Testis (tissue), 3 donors: ENCODE results near the gene BDKRB2. TPM values are rescaled to one million over a fixed set of nuclear protein-coding genes. Genes with fewer than 3 reads are reported as not detected.

Experiments
- DNase-seq: peaks from one replicate; pipeline ENCODE4 v3.0.0-alpha.2; 2019
- H3K27ac ChIP-seq, 2 donors: fragments of 200-600 bp; sonication (generic); one replicate each; pipeline ENCODE4 v1.5.1; 2019
- H3K27me3 ChIP-seq: fragments of 200-600 bp; sonication (generic); one replicate; pipeline ENCODE4 v1.5.1; 2019
- H3K36me3 ChIP-seq: fragments of 200-600 bp; sonication (generic); one replicate; pipeline ENCODE4 v1.5.1; 2017; ENCODE audit warnings: low read depth; ENCODE audit errors: missing control alignments
- H3K4me1 ChIP-seq: fragments of 200-600 bp; sonication (generic); one replicate; pipeline ENCODE4 v1.5.1; 2019
- H3K4me3 ChIP-seq, 2 donors: fragments of 200-600 bp; sonication (generic); one replicate each; pipeline ENCODE4 v1.5.1; 2017 to 2019
- H3K9me3 ChIP-seq: fragments of 200-600 bp; sonication (generic); one replicate; pipeline ENCODE4 v1.5.1; 2017
- POLR2A ChIP-seq: fragments of 450-650 bp; IDR thresholded peaks from one replicate; pipeline ENCODE4 v1.6.1; 2017; ENCODE audit warnings: antibody characterized with exemption, mild to moderate bottlenecking, moderate library complexity
- WGBS, 2 donors: methylation state at CpG; one replicate each; pipeline ENCODE4 v1.1.5; 2018; 5-methylcytosine and 5-hydroxymethylcytosine counted together
- intact Hi-C: fragments of 100-400 bp; cut with DNase I; formaldehyde crosslinking; loops from one replicate; pipeline ENCODE4 v1.15.1; 2023; ENCODE audit warnings: low total_unique reads
- polyA plus RNA-seq: library from polyadenylated mRNA; stranded (reverse); fragments of 350-450 nt; fragmentation: Illumina TruSeq; extraction: RNeasy Lipid Tissue Mini Kit (QIAGEN cat#74804); gene quantifications from one replicate; pipeline ENCODE4 v1.2.3, GENCODE V29; 2014; ENCODE audit warnings: low read depth, low replicate concordance; ENCODE audit not compliant: insufficient read depth
- total RNA-seq, 2 donors: library from RNA; depleted of rRNA; stranded (reverse); fragments of >200 nt; gene quantifications; one replicate each; pipeline ENCODE4 v1.2.3, GENCODE V29; 2016
- TF ChIP-seq, protein P1 (sequence below), 3 experiments: fragments of 450-650 bp in 2 of 3; fragments of 200-600 bp in 1 of 3; sonication (generic) in 1 of 3; IDR thresholded peaks; one replicate each; pipeline ENCODE4 v1.5.1; 2016 to 2019; ENCODE audit warnings: antibody characterized with exemption in 3 of 3, mild to moderate bottlenecking in 2 of 3, moderate library complexity in 1 of 3

Gene BDKRB2
- total and polyA plus RNA-seq, 3 donors from 2014 or later = 0.63 to 2.9 (median 0.87) TPM

GRCh38 chr14:96224480-96225096 is 19.9 kb downstream of the BDKRB2 start:
- H3K4me1 ChIP-seq = no peaks in the 10 kb centered on the region
- intact Hi-C loops = no loop called here
- WGBS, 2 donors = 72 to 74% methylated on average over 6 to 8 of the region's 8 CpGs
- DNase-seq = no peak
- no peaks in the 10 kb centered on the region for H3K36me3 ChIP-seq
- TF ChIP-seq, protein P1, sequence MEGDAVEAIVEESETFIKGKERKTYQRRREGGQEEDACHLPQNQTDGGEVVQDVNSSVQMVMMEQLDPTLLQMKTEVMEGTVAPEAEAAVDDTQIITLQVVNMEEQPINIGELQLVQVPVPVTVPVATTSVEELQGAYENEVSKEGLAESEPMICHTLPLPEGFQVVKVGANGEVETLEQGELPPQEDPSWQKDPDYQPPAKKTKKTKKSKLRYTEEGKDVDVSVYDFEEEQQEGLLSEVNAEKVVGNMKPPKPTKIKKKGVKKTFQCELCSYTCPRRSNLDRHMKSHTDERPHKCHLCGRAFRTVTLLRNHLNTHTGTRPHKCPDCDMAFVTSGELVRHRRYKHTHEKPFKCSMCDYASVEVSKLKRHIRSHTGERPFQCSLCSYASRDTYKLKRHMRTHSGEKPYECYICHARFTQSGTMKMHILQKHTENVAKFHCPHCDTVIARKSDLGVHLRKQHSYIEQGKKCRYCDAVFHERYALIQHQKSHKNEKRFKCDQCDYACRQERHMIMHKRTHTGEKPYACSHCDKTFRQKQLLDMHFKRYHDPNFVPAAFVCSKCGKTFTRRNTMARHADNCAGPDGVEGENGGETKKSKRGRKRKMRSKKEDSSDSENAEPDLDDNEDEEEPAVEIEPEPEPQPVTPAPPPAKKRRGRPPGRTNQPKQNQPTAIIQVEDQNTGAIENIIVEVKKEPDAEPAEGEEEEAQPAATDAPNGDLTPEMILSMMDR (IDR thresholded peaks at IDR 0.05) = no peak
- TF ChIP-seq POLR2A = no peak
- no peaks in the 10 kb centered on the region for H3K9me3 ChIP-seq
- no peak overlapping the region for H3K27ac ChIP-seq
- no peaks in the 10 kb centered on the region for H3K27me3 ChIP-seq
- no peak overlapping the region for H3K4me3 ChIP-seq

DNA sequence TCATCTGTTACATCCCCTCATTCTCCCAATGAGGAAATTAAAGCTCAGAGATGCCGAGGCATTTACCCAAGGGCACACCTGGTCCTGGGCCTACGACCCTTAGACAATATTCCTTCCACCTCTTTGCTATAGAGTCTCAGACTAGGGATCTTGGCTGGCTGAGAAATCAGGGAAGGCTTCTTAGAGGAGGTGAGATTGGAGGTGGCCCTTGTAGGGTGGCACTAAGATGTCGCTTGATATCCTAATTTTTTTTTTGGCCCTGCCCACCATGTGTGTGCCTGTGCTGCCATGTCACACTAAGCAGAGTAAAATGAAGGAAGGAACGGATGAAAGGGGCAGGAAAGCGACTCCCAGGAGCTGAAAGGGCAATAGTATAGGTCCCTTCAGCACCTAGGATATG is 20.6 kb downstream of the BDKRB2 start:
- H3K9me3 ChIP-seq = no peaks in the 10 kb centered on the region
- no peak for DNase-seq
- no peaks in the 10 kb centered on the region for H3K27me3 ChIP-seq
- no peak overlapping the region for H3K4me3 ChIP-seq
- no peak overlapping the region for H3K27ac ChIP-seq
- 92 to 99% methylated on average over 5 of the region's 5 CpGs for WGBS, 2 donors
- TF ChIP-seq POLR2A = no peak
- TF ChIP-seq, protein P1 (IDR thresholded peaks at IDR 0.05) = no peak
- intact Hi-C loops = no loop called here
- no peaks in the 10 kb centered on the region for H3K36me3 ChIP-seq
- no peaks in the 10 kb centered on the region for H3K4me1 ChIP-seq

GRCh38 chr14:96225745-96226151 is 21.1 kb downstream of the BDKRB2 start:
- Histone ChIP-seq H3K36me3 (no peaks in the 10 kb centered on the region), H3K4me1 (no peaks in the 10 kb centered on the region), H3K27me3 (no peaks in the 10 kb centered on the region), H3K9me3 (no peaks in the 10 kb centered on the region), H3K4me3 (no peak overlapping the region), H3K27ac (no peak overlapping the region)
- intact Hi-C loops = no loop called here
- TF ChIP-seq, protein P1 (IDR thresholded peaks at IDR 0.05) = no peak
- no peak for TF ChIP-seq POLR2A
- DNase-seq = no peak
- 43 to 63% methylated on average over 5 of the region's 5 CpGs for WGBS, 2 donors

GRCh38 chr14:96227428-96227827 is 22.8 kb downstream of the BDKRB2 start:
- H3K4me1 ChIP-seq = no peaks in the 10 kb centered on the region
- WGBS, 2 donors = 84 to 95% methylated on average over 7 of the region's 7 CpGs
- intact Hi-C loops = no loop called here
- DNase-seq = no peak
- H3K4me3 ChIP-seq = no peak overlapping the region
- H3K27me3 ChIP-seq = no peaks in the 10 kb centered on the region
- no peak overlapping the region for H3K27ac ChIP-seq
- no peaks in the 10 kb centered on the region for H3K36me3 ChIP-seq
- H3K9me3 ChIP-seq = no peaks in the 10 kb centered on the region
- TF ChIP-seq, protein P1 (IDR thresholded peaks at IDR 0.05) = no peak
- TF ChIP-seq POLR2A = no peak

- Histone ChIP-seq H3K27me3 (no peaks in the 10 kb centered on the region), H3K9me3 (no peaks in the 10 kb centered on the region), H3K4me3 (no peak overlapping the region), H3K27ac (no peak overlapping the region), H3K4me1 (no peaks in the 10 kb centered on the region), H3K36me3 (no peaks in the 10 kb centered on the region)
- DNase-seq = no peak
- WGBS, 2 donors = 93 to 98% methylated on average over 6 of the region's 6 CpGs
- intact Hi-C loops = no loop called here
- no peak for TF ChIP-seq POLR2A
- TF ChIP-seq, protein P1 (IDR thresholded peaks at IDR 0.05) = no peak
Measured at GRCh38 chr14:96229315-96229714, 24.7 kb downstream of the BDKRB2 start.
